AG04450 (cell line): ENCODE results near the gene TNS3. TPM values are rescaled to one million over a fixed set of nuclear protein-coding genes. Genes with fewer than 3 reads are reported as not detected.

Experiments
- CTCF ChIA-PET: fragments of 300-600, 350-600 bp; formaldehyde crosslinking; extraction: SDS; loops from one replicate; lab custom pipeline; 2022; ENCODE audit warnings: antibody characterized with exemption, inconsistent platforms; lab: Charles Lee
- POLR2A ChIA-PET: fragments of 350-600 bp; formaldehyde crosslinking; extraction: SDS; loops from one replicate; lab custom pipeline; 2021; ENCODE audit warnings: antibody characterized with exemption, inconsistent platforms; lab: Yijun Ruan, JAX
- DNase-seq: peaks from one replicate; pipeline ENCODE4 v3.0.0-alpha.2; 2011; ENCODE audit warnings: low read depth, low spot score
- H3K27ac ChIP-seq: one replicate; pipeline ENCODE4 v1.5.1; 2012; ENCODE audit warnings: low read depth, low read length, control low read depth
- H3K27me3 ChIP-seq: one replicate; pipeline ENCODE4 v1.6.0; 2012; ENCODE audit warnings: low read length; ENCODE audit not compliant: control insufficient read depth, insufficient read depth
- H3K4me3 ChIP-seq: 2 replicates; pipeline ENCODE4 v1.5.1; 2011; ENCODE audit warnings: mild to moderate bottlenecking, low read depth, low read length, control low read depth
- H3K9me3 ChIP-seq: 2 replicates; pipeline ENCODE4 v1.5.1; 2012; ENCODE audit warnings: low read length; ENCODE audit not compliant: control insufficient read depth, insufficient read depth
- polyA plus RNA-seq: library from polyadenylated mRNA; depleted of rRNA; stranded (reverse); fragments of >200 nt; gene quantifications from 2 replicates; pipeline ENCODE4 v1.2.3, GENCODE V29; 2011
- TF ChIP-seq, protein P1 (sequence below): IDR thresholded peaks from 2 replicates; pipeline ENCODE4 v1.5.1; 2011; ENCODE audit warnings: low read depth, low read length, control low read depth, inconsistent platforms

TNS3 gene
- polyA plus RNA-seq, 1 experiment, result 131 TPM

DNA sequence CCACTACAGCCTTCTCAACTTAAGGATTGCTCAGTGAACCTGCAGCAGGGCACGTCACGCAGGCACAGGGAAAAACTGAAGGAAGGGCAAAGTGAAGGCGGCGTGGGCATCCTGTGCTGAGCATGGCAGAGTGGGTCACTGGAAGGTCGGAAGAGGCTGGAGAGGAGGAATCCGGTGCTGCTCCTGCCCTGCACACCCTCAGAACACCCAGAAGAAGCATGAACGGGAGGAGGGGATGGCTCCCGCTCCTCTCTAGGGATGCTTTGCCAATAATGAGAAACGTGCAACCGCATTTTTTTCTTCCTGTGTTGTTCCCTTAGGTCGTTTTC is 175.1 kb downstream of the TNS3 start:
- no peaks in the 10 kb centered on the region; the same call in 1 of the 2 replicates for H3K9me3 ChIP-seq
- ChIA-PET CTCF (interaction anchor here (1.0 kb wide), 1 partner anchor 141 kb away, joined by 3 read pairs; no protein-coding TSS in a partner anchor), POLR2A (no interaction called here)
- H3K27ac ChIP-seq, result peak overlapping the region; percentile 11
- TF ChIP-seq, protein P1, sequence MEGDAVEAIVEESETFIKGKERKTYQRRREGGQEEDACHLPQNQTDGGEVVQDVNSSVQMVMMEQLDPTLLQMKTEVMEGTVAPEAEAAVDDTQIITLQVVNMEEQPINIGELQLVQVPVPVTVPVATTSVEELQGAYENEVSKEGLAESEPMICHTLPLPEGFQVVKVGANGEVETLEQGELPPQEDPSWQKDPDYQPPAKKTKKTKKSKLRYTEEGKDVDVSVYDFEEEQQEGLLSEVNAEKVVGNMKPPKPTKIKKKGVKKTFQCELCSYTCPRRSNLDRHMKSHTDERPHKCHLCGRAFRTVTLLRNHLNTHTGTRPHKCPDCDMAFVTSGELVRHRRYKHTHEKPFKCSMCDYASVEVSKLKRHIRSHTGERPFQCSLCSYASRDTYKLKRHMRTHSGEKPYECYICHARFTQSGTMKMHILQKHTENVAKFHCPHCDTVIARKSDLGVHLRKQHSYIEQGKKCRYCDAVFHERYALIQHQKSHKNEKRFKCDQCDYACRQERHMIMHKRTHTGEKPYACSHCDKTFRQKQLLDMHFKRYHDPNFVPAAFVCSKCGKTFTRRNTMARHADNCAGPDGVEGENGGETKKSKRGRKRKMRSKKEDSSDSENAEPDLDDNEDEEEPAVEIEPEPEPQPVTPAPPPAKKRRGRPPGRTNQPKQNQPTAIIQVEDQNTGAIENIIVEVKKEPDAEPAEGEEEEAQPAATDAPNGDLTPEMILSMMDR, result no peak
- DNase-seq, result no peak
- H3K4me3 ChIP-seq, result no peak overlapping the region
- no peaks in the 10 kb centered on the region for H3K27me3 ChIP-seq

DNA sequence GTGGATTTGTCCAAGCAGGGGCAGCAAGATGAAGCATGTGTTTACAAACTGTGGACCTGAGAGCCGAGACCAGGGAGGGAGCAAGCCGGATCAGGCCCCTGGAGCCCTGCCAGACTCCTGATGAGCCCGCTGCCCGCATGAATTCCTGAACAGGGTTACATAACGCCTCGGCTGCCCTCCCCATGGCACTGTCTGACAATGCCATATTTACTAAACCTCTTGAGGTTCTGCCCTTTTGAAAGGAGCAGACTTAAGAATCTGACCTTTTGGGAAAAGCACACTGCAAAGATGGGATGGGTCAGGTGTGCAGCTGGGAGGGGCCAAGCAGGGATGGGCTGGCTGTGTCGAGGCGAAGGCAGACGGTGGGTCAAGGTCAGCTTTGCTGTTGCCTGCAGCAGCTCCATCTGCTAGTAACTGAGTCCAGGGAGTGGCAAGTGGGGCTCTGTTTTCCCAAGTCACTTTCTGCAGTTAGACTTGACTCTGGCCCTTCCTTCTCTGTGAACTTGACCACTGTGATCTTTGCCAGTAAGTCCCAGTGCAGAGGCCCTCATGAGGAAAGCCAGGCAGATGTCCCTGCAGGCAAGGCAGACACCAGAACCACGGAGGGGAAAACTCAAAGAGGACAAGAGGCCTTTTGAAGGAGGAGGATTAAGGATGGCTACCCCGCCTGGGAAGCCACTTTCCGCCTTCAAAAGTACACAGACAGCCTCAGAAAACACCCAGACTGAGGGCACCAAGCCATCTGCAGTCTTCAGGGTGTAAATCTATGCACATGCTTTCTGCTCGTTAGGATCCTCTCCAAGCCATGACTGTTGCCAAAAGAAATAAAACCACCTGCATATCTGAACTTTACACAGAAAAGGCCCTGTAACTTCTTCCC is 175.8 kb downstream of the TNS3 start:
- ChIA-PET POLR2A (no interaction called here), CTCF (interaction anchor here (1.0 to 1.5 kb wide), 2 partner anchors 140 kb away, joined by 3 to 4 read pairs; no protein-coding TSS in a partner anchor)
- H3K27ac ChIP-seq, result no peak overlapping the region
- no peaks in the 10 kb centered on the region for H3K27me3 ChIP-seq
- no peak overlapping the region for H3K4me3 ChIP-seq
- TF ChIP-seq, protein P1, result no peak
- H3K9me3 ChIP-seq, result no peaks in the 10 kb centered on the region; the same call in 1 of the 2 replicates
- no peak for DNase-seq

DNA sequence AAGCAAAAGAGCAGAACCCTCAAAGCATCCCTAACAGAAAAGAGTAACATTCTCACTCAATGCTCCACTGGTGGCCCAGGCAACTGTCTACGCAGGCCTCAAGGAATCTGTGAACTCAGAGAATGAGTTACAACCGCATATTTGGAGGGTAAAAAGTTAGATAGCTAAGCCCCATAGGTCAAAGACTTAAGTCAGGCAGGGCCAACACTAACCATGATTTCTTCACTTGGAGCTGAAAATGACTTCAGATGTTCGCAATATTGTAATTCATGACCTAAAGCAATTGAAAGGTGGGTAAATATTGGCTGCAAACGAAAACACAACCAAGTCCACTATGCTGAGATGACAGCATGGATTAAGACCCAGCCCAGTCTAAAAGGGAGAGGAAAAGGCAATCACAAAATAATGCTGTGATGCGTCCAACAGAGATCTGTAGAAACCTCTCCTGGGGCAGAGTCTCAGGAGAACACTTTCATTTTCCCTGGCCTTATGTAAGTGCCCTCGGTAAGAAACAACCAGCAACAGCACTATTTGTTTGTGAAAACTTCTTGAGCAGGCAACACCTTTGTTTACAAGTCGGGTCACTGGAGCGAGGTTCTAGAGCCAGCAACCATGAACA is 176.5 kb downstream of the TNS3 start:
- TF ChIP-seq, protein P1, result no peak
- CTCF ChIA-PET, result interaction anchor here (1.5 kb wide), 1 partner anchor 139 kb away, joined by 4 read pairs; no protein-coding TSS in a partner anchor
- H3K27me3 ChIP-seq, result no peaks in the 10 kb centered on the region
- POLR2A ChIA-PET, result no interaction called here
- DNase-seq, result no peak
- no peak overlapping the region for H3K27ac ChIP-seq
- H3K9me3 ChIP-seq, result no peaks in the 10 kb centered on the region; the same call in 1 of the 2 replicates
- H3K4me3 ChIP-seq, result no peak overlapping the region

DNA sequence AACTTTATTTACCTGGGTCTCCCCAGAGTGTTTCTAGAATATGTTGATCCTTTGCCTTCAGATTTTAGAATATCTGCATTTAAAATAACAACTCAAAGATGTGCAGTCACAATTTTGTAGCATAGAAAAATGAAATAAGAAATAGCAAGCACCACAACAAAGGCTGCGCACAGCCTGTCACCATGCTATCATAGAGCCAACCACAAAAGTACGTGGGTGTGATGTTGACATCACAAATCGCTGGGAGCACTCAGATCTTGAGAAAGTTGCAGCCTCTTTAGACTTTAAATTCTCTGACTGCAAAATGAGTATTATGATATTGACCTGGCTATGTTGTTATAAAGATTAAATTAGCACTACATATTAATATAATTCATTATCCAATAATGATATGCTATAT is 177.9 kb downstream of the TNS3 start:
- TF ChIP-seq, protein P1, result no peak
- Histone ChIP-seq H3K27ac (no peak overlapping the region), H3K4me3 (no peak overlapping the region), H3K27me3 (no peaks in the 10 kb centered on the region), H3K9me3 (no peaks in the 10 kb centered on the region; the same call in 1 of the 2 replicates)
- ChIA-PET POLR2A (no interaction called here), CTCF (no interaction called here)
- no peak for DNase-seq
